Measurements from ENCODE around the gene MRPL40. TPM values are rescaled to one million over a fixed set of nuclear protein-coding genes. Genes with fewer than 3 reads are reported as not detected.

Gene MRPL40
- 46.2 and 56.7 TPM in 2 replicates for total RNA-seq

GRCh38 chr22:19432133-19432851 lies at the start of gene MRPL40:
MRPL40 (plus strand) TSS chr22:19432545; CDS start chr22:19432555, 10 bp downstream.

GRCh38 chr22:19431649-19432132 lies 654 bp upstream of the MRPL40 start, which contains the start of gene HIRA:
HIRA (minus strand) TSS chr22:19431733; CDS start chr22:19431476, 257 bp downstream.

GRCh38 chr22:19447330-19448075 lies 15.2 kb downstream of the MRPL40 start, which contains the start of gene C22orf39:
C22orf39 (minus strand) TSS chr22:19447711; CDS start chr22:19447688, 23 bp downstream.

GRCh38 chr22:19478901-19479354 lies 46.6 kb downstream of the MRPL40 start, which contains the start of gene UFD1:
UFD1 (minus strand) TSS chr22:19479193; CDS start chr22:19479085, 108 bp downstream.

GRCh38 chr22:19479355-19480172 lies 47.2 kb downstream of the MRPL40 start, which contains the start of gene CDC45:
CDC45 (plus strand) TSS chr22:19479920; CDS start chr22:19479969, 49 bp downstream.

Other genes starting within 250 kb of the MRPL40 start
- gene CLTCL1, start 140.8 kb upstream of the MRPL40 start, total RNA-seq, result 8.5 and 26.9 TPM in 2 replicates
- 19.8 and 40.2 TPM in 2 replicates for gene HIRA, start 812 bp upstream of the MRPL40 start, total RNA-seq
- 23.9 and 24.7 TPM in 2 replicates for gene C22orf39, start 15.2 kb downstream of the MRPL40 start, total RNA-seq
- 62.5 and 76.9 TPM in 2 replicates for gene UFD1, start 46.6 kb downstream of the MRPL40 start, total RNA-seq
- gene CDC45, start 47.4 kb downstream of the MRPL40 start, total RNA-seq, result 0.21 and 0.68 TPM in 2 replicates
- gene CLDN5, start 91.9 kb downstream of the MRPL40 start, total RNA-seq, result 1.0 TPM in 1 of 2 replicates, not detected in the other